Measurements from ENCODE around the gene AKR1E2. TPM values are rescaled to one million over a fixed set of nuclear protein-coding genes. Genes with fewer than 3 reads are reported as not detected.
"Not testable (repeated sequence)": the region's sequence is repeated elsewhere in the genome, so short reads cannot be mapped to it uniquely, and the experiment has no call there.

The AKR1E2 gene
- total RNA-seq, 4 donors from 2014 or later = 2.1 to 6.7 (median 5.5) TPM; not detected in 1

DNA sequence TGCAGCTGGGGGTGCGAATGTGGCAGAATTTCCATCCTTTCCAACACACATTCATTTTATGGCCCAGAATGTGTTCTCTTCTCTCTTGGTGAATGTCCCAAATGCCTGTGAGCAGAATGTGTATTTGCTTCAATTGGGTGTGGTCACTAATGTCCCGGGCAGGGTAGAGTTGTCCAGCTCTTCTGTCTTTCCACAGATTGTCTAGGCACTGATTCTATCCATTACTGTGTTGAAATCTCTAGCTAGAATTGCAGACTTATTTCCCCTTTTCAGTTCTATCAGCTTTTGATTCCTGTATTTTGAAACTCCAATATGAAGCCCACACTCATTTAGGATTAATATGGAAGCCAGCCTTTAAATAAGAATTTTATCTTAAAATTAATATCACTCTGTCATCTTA, 14.0 kb upstream of the AKR1E2 start:
- ATAC-seq (no peak), DNase-seq (no peak)
- intact Hi-C loops (cut with DNase I; ENCODE audit: low total_unique reads) (no loop called here), in situ Hi-C loops (cut with MboI; ENCODE audit: low sequenced_read_pairs in 4 of 4) (no loop called here)
- no peaks in the 10 kb centered on the region for H3K9me3 ChIP-seq
- H3K36me3 ChIP-seq = no peaks in the 10 kb centered on the region
- H3K4me3 ChIP-seq = no peak overlapping the region
- TF ChIP-seq, protein P1, sequence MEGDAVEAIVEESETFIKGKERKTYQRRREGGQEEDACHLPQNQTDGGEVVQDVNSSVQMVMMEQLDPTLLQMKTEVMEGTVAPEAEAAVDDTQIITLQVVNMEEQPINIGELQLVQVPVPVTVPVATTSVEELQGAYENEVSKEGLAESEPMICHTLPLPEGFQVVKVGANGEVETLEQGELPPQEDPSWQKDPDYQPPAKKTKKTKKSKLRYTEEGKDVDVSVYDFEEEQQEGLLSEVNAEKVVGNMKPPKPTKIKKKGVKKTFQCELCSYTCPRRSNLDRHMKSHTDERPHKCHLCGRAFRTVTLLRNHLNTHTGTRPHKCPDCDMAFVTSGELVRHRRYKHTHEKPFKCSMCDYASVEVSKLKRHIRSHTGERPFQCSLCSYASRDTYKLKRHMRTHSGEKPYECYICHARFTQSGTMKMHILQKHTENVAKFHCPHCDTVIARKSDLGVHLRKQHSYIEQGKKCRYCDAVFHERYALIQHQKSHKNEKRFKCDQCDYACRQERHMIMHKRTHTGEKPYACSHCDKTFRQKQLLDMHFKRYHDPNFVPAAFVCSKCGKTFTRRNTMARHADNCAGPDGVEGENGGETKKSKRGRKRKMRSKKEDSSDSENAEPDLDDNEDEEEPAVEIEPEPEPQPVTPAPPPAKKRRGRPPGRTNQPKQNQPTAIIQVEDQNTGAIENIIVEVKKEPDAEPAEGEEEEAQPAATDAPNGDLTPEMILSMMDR (IDR thresholded peaks at IDR 0.05 in 4 of 5, conservative IDR thresholded peaks at IDR 0.05 in 1 of 5) = no peak
- TF ChIP-seq POLR2A (IDR thresholded peaks at IDR 0.05) = no peak
- no peak overlapping the region for H3K27ac ChIP-seq
- H3K4me1 ChIP-seq = no peaks in the 10 kb centered on the region
- no peaks in the 10 kb centered on the region for H3K27me3 ChIP-seq

DNA sequence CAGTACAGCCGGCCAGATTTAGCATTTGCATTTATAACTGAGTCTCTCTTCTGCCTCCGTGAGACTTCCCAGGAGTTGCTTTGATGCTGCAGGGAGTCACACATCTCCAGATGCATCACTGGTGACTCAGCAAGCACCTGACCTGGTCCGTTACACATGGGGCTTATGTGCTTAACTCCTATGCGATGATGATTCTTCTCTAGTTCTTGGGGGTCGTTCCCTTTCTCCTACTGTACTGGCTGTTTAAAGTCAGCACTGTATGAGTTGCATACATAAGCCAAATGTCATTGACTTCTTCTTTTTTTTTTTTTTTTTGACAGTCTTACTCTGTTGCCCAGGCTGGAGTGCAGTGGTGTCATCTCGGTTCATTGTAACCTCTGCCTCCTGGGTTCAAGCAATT, 13.0 kb upstream of the AKR1E2 start:
- H3K4me3 ChIP-seq = no peak overlapping the region
- intact Hi-C loops (cut with DNase I; ENCODE audit: low total_unique reads) = no loop called here
- TF ChIP-seq, protein P1 (IDR thresholded peaks at IDR 0.05 in 4 of 5, conservative IDR thresholded peaks at IDR 0.05 in 1 of 5) = no peak
- no peak for TF ChIP-seq POLR2A (IDR thresholded peaks at IDR 0.05)
- in situ Hi-C loops (cut with MboI; ENCODE audit: low sequenced_read_pairs in 4 of 4) = no loop called here
- no peaks in the 10 kb centered on the region for H3K27me3 ChIP-seq
- H3K9me3 ChIP-seq = no peaks in the 10 kb centered on the region
- no peak overlapping the region for H3K27ac ChIP-seq
- no peaks in the 10 kb centered on the region for H3K4me1 ChIP-seq
- no peak for ATAC-seq
- DNase-seq = no peak
- H3K36me3 ChIP-seq = no peaks in the 10 kb centered on the region

DNA sequence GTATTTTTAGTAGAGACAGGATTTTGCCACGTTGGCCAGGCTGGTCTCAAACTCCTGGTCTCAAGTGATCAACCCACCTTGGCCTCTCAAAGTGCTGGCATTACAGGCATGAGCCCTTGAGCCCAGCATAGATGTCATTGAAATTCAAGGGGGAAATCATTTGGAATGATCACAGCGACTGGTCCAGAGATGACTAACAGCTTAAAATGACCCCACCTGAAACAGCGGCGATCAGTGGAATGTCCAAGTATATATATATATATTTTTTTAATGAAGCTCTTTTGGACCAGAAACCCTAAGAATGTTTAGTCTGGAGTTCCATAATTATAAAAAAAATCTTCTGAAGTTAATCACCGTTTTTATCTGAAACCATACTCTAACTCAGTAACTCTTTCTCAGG, 12.5 kb upstream of the AKR1E2 start:
- Histone ChIP-seq H3K27ac (no peak overlapping the region), H3K36me3 (no peaks in the 10 kb centered on the region), H3K9me3 (no peaks in the 10 kb centered on the region), H3K4me1 (no peaks in the 10 kb centered on the region), H3K27me3 (no peaks in the 10 kb centered on the region), H3K4me3 (no peak overlapping the region)
- DNase-seq (no peak), ATAC-seq (no peak)
- TF ChIP-seq, protein P1 (IDR thresholded peaks at IDR 0.05 in 4 of 5, conservative IDR thresholded peaks at IDR 0.05 in 1 of 5) = no peak
- TF ChIP-seq POLR2A (IDR thresholded peaks at IDR 0.05) = no peak
- in situ Hi-C loops (cut with MboI; ENCODE audit: low sequenced_read_pairs in 4 of 4) (no loop called here), intact Hi-C loops (cut with DNase I; ENCODE audit: low total_unique reads) (no loop called here)

DNA sequence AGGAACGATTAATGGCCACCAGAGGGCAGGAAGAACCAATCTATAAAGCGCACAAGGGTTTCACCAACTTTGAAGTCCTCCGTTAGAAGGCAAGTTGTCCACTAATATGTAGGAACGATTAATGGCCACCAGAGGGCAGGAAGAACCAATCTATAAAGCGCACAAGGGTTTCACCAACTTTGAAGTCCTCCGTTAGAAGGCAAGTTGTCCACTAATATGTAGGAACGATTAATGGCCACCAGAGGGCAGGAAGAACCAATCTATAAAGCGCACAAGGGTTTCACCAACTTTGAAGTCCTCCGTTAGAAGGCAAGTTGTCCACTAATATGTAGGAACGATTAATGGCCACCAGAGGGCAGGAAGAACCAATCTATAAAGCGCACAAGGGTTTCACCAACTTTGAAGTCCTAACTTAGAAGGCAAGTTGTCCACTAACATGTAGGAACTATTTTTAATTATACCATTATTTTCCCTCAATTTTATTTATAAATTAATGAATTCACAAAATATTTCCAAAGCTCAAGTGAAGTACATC, 10.3 kb upstream of the AKR1E2 start:
- H3K27ac ChIP-seq; H3K27me3 ChIP-seq; DNase-seq; in situ Hi-C loops (cut with MboI; ENCODE audit: low sequenced_read_pairs in 4 of 4); H3K4me1 ChIP-seq; ATAC-seq; intact Hi-C loops (cut with DNase I; ENCODE audit: low total_unique reads); H3K4me3 ChIP-seq; H3K36me3 ChIP-seq; H3K9me3 ChIP-seq: not testable (repeated sequence)
- TF ChIP-seq, protein P1 (IDR thresholded peaks at IDR 0.05 in 4 of 5, conservative IDR thresholded peaks at IDR 0.05 in 1 of 5) = peak in 3 of 5 experiments; percentile 28 to 64 (median 61)

DNA sequence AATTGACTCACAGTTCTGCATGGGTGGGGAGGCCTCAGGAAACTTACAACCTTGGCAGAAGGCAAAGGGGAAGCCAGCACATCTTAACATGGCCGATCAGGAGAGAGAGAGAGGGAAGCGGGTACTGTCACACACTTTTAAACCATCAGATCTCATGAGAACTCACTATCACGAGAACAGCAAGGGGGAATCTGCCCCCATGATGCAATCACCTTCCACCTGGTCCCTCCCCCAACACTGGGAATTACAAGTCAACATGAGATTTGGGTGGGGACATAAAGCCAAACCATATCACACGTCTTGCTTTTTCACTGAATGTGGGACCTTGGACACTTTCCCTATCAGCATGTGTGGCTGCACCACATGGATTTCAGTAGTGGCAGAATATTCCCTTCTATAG, 9.0 kb upstream of the AKR1E2 start:
- in situ Hi-C loops (cut with MboI; ENCODE audit: low sequenced_read_pairs in 4 of 4) (no loop called here), intact Hi-C loops (cut with DNase I; ENCODE audit: low total_unique reads) (no loop called here)
- no peaks in the 10 kb centered on the region for H3K9me3 ChIP-seq
- H3K36me3 ChIP-seq = no peaks in the 10 kb centered on the region
- no peaks in the 10 kb centered on the region for H3K4me1 ChIP-seq
- H3K27me3 ChIP-seq = no peaks in the 10 kb centered on the region
- no peak for ATAC-seq
- no peak overlapping the region for H3K27ac ChIP-seq
- no peak for DNase-seq
- TF ChIP-seq, protein P1 (IDR thresholded peaks at IDR 0.05 in 4 of 5, conservative IDR thresholded peaks at IDR 0.05 in 1 of 5) = no peak
- TF ChIP-seq POLR2A (IDR thresholded peaks at IDR 0.05) = no peak
- no peak overlapping the region for H3K4me3 ChIP-seq

Data from gastrocnemius medialis (tissue), 4 donors.